Right forelimb (tissue), 1 donor: ENCODE measurements around the gene RPL10A.
A peak's percentile ranks its signal among the peaks of the same experiment; 100 is the strongest.

Experiments used
- DNase-seq: peaks from one replicate; pipeline ENCODE4 v3.0.0-alpha.2; 2018

Gene RPL10A

DNA sequence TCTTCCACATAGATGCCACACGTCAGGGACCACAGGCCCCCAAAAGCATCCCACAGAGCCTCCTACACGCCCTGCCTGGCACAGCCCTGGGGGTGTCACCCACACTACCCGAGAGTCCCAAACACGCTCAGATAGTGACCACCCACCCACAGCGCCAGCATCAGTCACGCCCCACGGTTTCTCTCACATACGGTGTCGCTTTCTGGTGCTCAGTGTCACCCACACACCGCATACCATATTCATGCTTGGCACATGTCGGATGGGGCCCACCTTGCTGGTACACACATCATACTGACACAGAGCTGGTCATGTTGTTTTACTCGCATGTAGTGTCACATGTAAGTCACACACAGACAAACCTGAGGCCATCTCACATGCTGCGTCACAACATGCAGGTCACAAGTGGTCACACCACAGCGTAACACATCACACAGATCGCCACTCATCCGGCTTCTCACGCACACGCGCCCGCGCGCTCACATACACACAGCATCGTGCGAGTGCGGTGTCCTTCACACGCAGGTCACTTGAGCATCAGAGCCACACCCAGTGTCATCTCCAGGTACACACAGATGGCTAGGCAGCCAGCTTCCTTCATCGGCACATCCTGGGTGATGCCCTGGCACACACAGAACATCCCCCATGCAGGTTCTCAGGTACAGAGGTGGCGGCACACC lies 25.2 kb downstream of the RPL10A start:
- no peak for DNase-seq

DNA sequence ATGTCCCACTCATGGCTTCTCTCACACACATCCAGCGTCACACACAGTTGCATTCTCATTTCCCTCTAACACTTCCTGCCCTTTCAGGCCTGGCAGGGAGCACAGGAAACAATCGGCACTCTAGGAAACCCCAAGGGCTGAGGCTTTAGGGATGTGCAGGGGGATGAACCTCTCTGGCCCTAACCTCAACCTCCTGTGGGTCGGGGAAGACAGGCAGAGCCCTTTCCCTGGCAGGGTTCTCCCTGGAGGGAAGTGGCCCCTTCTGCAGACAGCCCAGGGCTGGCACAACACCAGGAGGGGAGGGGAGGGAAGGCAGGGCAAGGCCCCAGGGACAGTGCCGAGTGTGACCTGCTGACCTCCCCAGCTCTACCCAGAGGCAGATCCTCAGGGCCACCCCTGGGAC lies 26.0 kb downstream of the RPL10A start:
- DNase-seq: no peak

DNA sequence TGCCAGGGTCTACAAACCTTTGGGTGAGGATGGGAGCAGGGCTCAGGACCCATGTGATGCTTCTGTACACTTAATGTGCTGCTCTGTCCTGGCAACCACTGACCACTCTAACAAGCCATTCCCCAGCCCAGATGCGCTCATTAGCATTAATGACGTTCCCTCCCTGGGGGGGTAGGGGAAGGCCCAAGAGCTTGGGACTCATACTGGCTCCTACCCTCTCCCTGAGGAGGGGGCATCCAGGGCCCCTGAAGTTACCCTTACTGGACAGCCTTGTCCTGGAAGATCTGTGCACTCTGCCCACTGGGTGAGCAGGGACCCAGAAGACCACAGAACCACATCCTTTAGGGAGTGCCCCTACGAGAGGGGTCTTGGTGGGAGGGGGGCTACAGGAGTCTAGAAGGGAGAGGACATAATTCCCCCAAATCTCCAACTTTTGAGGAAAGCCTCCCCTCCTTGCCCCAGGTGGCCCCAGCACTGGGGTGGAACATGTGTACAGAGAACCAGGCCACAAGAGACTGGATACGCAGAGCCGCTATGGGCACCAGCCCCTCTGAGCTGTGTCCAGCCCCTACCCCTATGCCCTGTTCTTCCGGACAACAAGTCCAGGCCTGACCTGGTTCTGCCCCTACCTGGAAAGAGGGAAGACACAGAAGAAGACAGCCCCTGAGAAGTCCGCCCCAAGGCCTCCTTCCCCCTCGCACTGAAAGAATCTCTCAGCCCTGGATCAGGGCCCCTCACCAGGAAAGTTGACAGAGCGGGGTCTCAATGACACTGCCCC lies 27.2 kb downstream of the RPL10A start:
- DNase-seq: no peak

DNA sequence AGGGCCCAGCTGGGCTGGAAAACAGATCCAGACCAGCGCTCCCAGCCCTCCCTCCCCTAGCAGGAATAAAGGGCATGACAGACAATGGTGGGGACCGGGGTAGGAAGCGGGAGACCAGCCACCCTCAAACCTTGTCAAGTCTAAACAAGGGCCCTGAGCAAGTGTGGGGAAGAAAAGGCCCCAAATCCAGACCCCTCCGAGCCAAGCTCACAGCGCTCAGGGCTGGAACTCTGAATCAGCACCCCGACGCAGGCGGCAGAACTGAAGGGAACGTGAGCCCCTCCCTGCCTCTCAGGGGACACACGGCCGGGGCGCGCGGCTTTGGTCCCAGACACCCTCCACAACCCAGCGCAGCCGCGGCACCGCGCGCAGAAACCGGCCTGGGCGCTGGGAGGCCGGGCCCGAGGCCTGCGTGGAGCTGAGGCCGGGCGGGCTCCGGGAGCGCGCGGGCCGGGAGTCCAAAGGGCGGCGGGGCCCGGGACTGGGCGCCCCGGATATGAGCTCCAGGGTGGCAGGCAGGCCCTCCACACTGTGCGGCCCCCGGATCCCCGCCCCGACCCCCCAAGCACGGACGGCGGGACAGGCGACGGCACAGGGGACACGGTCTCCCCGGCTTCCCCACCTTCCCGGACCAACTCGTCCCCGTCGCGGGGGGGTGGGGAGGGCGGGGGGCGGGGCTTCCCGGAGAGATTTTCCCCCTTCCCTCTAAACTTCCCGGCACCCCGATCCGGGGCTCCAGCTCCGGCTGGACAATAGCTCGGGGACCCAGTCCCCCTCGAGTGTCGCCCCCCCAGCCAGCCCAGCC lies 28.0 kb downstream of the RPL10A start:
- peak; percentile 87 for DNase-seq

DNA sequence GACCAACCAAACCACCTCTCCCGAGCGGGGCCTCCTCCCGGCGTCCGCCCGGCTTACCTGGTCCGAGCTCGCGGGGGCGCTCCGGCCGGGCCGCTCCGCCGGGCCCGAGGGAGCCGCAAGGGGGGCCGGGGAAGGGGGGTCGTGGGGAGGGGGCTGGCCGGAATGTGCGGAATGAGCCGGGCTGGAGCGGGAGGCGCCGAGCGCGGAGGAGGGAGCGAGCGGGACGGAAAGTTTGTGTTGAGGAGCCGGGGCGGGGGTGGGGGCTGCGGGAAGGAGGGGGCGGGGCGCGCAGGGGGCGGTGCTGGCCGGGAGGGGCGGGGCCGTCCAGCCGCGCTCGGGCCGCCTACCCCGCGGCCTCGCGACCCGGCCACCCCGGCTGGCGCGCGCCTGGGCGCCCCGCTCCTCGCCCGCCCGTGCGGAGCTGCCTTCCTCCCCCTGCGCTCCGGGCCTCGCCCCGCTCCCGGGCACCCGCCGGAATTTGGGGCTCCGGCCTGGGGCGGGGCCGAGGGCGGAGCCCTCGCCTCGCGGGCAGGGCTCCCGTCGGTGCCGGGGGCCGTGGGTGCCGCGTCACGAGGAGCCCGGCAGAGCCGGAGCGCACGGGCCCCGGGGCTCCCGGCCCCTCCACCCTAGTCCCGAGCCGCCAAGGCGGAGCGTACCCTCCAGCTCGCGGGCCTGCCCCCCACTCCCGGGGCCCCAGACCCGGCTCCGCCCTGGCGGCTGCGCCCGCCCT lies 28.8 kb downstream of the RPL10A start, which contains the start of gene TEAD3:
TSS of gene TEAD3 (minus strand) at position 239 of the 730 bp plus-strand sequence.
- peak; percentile 88 for DNase-seq

DNA sequence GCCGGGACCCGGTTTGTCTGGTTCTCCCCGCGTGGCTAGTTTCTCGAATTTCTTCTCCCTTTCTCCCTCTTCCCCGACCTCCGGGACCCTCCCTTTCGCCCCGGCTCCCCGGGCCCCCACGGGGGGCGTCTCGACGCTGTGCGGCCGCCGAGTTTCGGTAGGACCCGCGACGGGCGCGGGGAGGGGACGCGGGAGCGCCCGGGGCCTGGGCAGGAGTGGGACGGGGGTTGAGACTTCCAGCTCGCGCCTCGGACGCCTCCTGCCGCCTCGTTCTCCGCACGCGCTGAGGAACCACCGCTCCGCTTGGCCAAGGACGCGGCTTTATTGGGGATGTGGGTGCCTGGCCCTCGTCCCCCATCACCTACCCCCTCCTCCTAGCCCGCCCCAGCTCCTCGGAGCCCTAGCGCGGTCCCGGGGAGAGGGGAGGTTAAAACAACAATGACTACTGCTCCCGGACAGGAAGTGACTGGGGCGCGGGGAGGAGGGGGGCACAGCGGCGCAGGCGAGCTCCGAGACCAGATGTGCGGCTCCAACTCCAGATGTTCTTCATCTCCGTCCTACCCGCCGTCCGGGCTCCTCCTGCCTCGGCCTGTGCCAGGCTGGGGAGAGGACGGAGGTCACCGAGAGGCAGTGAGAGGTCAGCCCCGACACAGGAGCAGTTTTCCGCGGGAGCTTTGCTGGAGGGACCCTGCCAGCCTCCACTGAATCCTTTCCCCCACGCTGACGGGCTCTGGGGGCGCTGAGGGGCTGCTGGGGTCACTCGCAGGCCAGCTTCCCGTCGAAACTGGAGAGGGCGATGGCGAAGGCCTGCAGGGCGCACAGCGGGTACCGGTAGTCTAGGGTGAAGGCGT lies 29.6 kb downstream of the RPL10A start:
- peak; percentile 89 for DNase-seq

DNA sequence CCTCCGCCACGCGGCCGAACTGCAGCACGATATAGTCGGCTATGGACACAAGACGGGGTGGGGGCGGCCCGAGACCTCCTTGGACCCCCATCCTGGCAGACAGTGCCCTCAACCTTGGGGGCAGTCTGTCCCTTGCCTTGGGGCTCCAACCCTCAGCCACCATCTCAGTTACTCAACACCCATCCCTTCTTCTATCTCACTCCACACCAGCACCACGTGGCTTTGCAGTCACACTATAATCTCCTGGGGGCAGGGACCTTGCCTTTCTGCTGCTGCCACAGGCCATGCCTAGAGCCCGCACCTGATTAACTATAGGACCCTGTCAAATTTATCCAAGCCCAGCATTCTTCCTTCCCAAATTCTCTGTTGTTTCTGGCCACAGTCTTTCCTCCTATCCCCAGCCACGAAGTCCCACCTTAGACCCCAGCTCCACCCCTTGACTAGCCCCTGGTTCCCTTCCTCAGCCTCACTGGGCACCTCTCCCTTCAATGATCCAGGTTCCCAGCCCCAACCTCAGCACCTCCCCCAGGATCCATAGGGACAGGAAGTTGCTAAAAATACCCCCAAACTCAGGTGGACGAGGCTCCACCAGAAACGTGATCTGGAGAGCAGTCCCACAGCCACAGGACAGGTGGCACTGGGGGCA lies 30.3 kb downstream of the RPL10A start:
- DNase-seq: no peak

DNA sequence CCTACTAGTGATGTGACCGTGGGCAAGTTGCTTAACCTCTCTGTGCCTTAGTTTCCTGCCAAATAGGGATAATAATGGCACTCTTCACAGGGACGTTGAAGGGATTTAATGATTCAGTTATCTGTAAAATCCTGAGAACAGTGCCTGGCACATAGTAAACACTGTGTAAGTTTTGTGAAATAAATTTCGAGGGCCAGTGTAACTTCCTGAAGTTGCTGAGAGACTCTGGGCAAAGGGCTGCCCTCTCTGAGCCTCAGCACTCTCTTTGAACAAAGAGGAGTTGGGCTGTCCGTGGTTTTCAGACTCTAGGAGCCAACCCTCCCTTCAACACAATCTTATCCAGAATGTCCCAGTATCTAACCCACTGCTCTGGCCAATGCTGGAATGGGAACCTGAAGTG lies 31.2 kb downstream of the RPL10A start:
- no peak for DNase-seq

DNA sequence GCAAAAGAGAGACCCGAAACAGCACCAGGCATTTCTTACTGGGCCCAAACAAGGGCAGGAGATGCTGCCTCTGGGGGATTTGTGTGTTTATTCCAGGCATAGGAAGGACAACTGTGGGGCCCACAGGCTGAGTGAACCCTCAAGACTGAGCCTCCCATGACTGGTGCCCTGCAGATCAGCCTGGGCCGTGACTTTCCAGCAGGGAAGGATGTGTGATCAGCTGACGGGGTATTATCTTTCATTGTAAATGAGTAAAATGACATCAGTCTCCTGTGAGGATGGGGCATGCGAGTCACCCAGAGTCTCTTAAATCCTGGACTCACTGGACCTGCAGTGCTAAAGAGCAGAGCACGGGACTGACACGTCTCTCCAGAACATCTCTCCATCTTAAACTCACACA lies 32.6 kb downstream of the RPL10A start:
- no peak for DNase-seq

DNA sequence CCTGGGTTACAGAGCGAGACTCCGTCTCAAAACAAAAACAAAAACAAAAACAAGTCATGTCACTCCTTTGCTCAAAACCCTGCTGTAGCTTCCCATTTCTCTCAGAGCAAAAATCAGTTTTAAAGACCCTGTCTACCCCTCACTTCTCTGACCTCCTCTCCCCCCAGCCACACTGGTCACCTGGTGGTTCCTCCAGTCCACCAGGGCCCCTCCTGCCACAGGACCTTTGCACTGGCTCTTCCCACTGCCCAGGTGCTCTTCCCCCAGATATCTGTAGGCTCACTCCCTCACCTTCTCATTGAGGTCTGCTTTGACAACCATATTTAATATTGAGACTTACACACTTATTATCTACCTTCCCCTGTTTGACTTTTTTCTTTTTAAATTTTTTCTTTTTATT lies 33.6 kb downstream of the RPL10A start:
- DNase-seq: no peak

DNA sequence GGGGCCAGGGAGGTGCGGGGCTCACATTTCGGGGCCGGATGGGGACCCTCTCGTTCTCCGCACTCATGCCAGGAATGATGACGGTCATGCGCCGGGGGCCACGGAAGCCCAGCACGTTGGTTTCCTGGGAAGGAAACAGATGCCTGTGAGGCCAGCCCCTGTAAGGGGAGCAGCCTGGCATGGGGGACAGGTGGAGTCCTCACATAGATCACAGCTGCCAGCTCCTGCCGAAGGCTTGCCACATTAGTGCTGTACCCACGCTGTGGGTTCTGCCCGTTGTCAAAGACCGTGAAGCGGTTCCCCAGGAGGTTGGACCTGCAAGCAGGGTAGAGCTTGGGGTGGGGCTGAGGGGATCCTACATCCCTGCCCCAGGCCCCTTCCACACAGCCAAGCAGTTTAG lies 35.3 kb downstream of the RPL10A start:
- DNase-seq: no peak

DNA sequence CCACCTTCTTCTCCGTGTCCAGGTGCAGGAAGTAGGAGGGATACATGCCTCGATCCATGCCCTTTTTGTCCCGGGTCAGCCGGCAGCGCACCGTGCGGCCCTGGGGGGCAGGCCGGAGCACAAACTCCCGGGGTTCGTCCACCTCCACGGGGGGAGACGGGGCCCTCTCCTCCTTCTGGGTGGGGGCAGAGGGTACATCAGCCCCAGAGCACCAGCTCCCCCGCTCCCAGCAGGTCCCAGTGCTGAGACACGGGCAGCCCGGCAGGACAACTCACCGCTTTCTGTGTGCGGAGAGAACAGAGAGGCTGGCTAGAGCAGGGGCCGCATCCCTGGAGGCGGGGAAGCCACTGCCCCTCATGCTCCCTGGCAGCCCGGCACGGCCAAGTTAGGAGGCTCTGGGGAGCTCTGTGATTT lies 37.8 kb downstream of the RPL10A start:
- no peak for DNase-seq

DNA sequence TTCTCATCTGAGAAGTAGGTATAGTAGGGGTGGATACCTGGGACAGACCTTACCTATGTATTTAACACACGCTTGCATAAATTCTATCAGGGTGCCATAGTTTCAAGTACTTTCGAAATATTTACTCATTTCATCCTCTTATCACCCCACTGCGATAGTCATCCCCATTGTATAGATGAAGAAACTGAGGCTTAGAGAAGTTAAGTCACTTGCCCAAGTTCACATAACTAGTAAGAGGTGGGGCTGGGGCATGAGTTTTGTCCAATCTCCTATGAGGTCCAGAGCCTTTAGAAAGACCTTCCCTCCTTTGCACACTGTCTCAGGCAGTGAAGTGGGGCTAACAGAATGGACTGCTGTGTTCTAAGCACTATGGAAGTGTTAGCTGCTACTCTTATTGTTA lies 38.3 kb downstream of the RPL10A start:
- no peak for DNase-seq

DNA sequence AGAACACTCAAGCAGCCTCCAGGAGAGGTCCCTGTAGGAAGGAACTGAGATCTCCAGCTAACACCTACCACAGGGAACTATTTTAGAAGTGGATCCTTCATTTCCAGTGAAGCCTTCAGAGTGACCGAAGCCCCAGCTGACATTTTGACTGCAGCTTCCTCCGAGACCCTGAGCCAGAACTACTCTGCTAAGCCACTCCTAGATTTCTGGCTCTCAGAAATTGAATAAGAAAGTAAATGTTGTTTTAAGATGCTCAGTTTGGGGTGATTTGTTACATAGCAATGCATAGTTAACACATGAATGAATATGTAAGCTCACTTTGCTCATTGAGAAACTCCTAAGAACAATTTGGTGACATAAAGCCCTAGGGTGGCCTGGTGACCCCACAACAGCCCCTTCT lies 39.0 kb downstream of the RPL10A start:
- no peak for DNase-seq

DNA sequence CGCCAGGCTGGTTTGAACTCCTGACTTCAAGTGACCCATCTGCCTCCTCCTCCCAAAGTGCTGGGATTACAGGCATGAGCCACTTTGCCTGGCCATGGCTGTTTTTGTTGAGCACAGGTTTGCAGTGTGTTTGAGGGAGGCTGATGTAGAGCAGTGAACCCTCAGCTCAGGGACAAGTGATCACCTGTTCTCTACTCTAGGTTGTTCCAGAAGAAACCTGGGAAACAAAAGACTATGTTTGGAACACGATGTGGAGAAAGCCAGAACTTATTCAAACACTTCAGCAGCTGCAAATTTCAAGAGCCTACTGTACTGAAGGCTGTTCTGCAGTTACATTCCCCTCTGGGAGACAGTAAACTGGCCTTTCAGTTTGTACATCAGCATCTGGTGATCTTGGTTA lies 39.8 kb downstream of the RPL10A start:
- no peak for DNase-seq

DNA sequence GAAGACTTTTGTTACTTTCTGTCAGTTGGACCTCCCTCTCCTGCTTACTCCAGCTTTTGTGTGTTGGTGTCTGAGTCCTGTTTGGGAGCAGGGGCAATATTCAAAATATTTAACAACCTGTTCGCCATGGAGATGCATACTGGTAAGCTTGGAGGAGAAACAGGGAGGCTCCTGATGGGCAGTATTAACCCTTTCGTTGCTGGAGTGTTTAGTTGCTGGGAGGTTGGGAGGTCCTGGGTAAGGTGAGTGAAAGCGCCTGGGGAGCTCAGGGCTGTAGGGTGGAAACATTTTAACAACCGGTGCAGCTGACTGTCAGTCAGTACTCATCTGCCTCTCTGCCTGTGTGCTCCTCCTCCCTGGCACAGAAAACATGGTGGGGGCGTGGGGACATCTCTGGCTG lies 40.3 kb downstream of the RPL10A start:
- no peak for DNase-seq

DNA sequence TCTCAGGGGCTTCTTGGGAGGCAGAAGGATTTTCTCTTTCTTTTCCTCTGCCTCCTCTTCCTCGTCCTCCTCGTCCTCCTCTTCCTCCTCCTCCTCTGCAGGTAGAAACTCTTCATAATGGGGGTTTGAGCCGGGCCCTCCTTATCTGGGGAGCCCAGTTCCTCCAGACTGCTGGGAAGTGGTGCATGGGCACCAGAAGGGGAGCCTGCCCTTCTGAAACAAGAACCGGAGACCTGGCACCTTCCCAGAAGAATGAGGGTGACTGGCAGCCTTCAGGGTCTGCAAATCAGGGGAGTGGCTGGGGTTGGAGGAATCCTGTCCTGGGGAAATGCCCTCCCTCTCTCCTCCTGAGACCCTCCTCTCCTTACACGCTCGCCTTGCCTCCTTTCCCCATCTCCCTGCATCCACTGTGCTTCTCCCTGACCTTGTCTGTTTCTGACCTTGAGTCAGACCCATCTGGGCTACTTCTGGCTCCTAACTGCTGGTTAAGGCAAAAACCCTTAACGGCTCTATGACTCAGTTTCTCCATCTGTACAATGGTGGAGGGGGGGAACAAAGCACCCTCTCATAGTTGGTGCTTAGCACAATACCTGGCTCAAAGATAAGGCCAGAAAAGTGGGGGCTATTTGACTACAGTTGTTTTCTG lies 42.8 kb downstream of the RPL10A start:
- no peak for DNase-seq

DNA sequence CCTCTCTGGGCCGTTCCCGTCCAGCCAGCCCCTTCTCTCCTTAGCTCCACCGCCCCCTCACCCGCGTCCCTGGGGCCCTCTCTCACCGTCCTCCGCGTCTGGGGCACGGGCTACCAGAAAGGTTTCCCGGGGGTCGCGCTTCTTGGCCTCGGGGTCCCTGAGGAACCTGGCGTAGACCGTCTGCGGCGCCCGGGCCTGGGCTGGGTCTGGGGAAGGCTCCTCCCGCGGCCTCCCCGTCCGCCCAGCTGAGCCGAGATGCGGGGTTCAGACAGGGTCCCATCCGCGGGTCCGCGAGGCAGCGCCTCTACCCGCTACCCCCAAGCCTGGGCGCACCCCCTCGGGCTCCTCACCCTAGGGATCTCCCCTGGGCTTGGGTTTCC lies 43.4 kb downstream of the RPL10A start:
- DNase-seq: no peak

DNA sequence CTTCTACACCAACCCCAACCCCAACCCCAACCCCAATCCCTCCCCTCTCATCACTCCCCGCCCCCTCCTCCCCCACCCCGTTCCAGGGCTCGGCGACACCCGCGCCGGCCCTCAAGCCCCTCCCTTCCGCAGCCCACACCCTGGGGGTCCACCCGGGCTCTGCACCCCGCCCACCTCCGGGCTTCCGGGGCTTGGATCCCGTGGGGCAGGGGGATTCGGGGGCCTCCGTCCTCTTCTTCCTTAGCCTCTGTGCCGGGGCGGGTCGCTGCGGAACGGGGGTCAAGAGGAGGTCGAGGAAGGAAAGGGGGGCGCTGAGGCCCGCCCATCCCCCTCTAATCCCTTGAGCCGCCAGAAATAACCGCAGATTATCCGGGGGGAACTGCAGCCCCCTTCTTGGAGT lies 43.8 kb downstream of the RPL10A start:
- no peak for DNase-seq

DNA sequence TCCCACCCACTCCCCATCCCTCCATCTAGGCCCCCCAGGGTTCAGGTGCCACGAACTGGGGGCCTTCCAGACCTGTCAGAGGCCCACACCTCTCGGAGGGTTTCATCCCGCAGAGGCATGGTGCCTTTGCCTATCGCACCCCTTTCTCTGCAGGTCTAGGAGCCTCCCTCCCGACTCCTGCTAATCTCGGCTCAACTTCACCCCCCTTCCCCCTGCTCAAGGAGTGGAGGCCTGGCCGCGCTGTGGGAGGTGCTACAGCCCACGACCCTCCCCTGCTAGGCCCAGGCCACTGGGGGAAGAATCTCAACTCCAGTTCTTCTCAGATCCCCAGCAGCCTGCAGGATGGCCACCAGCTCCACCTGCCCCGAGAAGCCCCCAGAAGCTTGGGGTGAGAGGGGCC lies 44.5 kb downstream of the RPL10A start, which contains the start of gene TULP1:
TSS of gene TULP1 (minus strand) at position 157 of the 400 bp plus-strand sequence. CDS start at position 119, 38 bp downstream.
- DNase-seq: no peak

DNA sequence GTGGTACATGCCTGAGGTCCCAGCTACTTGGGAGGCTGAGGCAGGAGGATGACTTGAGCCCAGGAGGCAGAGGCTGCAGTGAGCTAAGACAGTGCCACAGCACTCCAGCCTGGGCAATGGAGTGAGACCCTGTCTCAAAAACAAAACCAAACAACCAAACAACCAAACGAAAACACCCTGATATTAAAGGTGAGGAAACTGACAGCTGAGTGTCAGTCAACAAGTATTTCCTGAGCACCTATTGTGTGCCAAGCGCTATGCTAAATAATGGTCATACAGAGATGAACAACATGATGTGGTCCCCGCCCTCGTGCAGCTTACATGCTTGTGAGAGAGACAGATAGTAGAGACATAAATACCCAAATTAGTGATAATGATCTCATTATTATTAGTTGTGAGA lies 46.4 kb downstream of the RPL10A start:
- no peak for DNase-seq
